Adrenal gland (tissue), 5 donors: ENCODE measurements around the gene AARSD1.

Experiments used
- POLR2A ChIP-seq, 2 donors: fragments of 450-650 bp; IDR thresholded peaks; one replicate each; pipeline ENCODE4 v1.6.1; 2017; ENCODE audit warnings: antibody characterized with exemption in 2 of 2, mild to moderate bottlenecking in 2 of 2, moderate library complexity in 1 of 2
- TF ChIP-seq, protein P1 (sequence below), 6 experiments: fragments of 450-650 bp in 4 of 6; fragments of 200-600 bp in 2 of 6; sonication (generic) in 1 of 6; IDR thresholded peaks; 1 replicate in 5 of 6; 2 replicates in 1 of 6; pipeline versions ENCODE4 v1.5.1 to v1.8.0; 2016 to 2021; ENCODE audit warnings: antibody characterized with exemption in 6 of 6, mild to moderate bottlenecking in 2 of 6, moderate library complexity in 1 of 6
- donor health status: DM: no; HTN: no; CAD: no.

DNA sequence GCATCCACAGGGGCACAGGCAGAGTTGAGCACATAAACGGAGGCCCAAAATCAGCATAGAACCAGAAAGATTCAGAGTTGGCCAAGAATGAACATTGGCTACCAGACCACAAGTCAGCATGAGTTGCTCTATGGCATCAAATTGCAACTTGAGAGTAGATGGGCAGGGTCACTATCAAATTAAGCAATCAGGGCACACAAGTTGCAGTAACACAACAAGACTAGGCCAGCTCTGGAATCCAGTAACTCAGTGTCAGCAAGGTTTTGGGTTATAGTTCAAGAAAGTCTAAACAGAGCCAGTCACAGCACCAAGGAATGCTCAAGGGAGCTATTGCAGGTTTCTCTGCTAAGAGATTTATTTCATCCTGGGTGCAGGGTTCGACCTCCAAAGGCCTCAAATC, 50.7 kb downstream of the AARSD1 start:
- TF ChIP-seq, protein P1, sequence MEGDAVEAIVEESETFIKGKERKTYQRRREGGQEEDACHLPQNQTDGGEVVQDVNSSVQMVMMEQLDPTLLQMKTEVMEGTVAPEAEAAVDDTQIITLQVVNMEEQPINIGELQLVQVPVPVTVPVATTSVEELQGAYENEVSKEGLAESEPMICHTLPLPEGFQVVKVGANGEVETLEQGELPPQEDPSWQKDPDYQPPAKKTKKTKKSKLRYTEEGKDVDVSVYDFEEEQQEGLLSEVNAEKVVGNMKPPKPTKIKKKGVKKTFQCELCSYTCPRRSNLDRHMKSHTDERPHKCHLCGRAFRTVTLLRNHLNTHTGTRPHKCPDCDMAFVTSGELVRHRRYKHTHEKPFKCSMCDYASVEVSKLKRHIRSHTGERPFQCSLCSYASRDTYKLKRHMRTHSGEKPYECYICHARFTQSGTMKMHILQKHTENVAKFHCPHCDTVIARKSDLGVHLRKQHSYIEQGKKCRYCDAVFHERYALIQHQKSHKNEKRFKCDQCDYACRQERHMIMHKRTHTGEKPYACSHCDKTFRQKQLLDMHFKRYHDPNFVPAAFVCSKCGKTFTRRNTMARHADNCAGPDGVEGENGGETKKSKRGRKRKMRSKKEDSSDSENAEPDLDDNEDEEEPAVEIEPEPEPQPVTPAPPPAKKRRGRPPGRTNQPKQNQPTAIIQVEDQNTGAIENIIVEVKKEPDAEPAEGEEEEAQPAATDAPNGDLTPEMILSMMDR (IDR thresholded peaks at IDR 0.05): no peak
- TF ChIP-seq POLR2A (IDR thresholded peaks at IDR 0.05): no peak
